Keratinocyte (primary cell): ENCODE measurements around the gene CREG2. TPM values are rescaled to one million over a fixed set of nuclear protein-coding genes. Genes with fewer than 3 reads are reported as not detected.

ENCODE experiments used
- DNase-seq: peaks from one replicate; pipeline ENCODE4 v3.0.0-alpha.2; 2011; ENCODE audit warnings: low read depth, missing footprints, low spot score
- FAIRE-seq: peaks from 2 replicates; lab custom pipeline; 2011; peaks lifted over from hg19 to GRCh38; lab: Jason Lieb, UNC
- H2AFZ ChIP-seq: 2 replicates; pipeline ENCODE4 v1.6.0; 2012; ENCODE audit warnings: low read length, control low read depth, inconsistent platforms; ENCODE audit not compliant: control insufficient read depth
- H3K27ac ChIP-seq: 2 replicates; pipeline ENCODE4 v1.5.1; 2011; ENCODE audit warnings: low read length; ENCODE audit not compliant: control insufficient read depth, insufficient read depth
- H3K27me3 ChIP-seq: 3 replicates; pipeline ENCODE4 v1.6.0; 2011; ENCODE audit warnings: low read length; ENCODE audit not compliant: control insufficient read depth, insufficient read depth; ENCODE audit errors: extremely low read depth
- H3K36me3 ChIP-seq, 2 experiments: 2 replicates in 1 of 2; 3 replicates in 1 of 2; pipeline ENCODE4 v1.5.1; 2011; ENCODE audit warnings: low read length in 2 of 2, mild to moderate bottlenecking in 1 of 2; ENCODE audit not compliant: control insufficient read depth in 2 of 2, insufficient read depth in 2 of 2; ENCODE audit errors: extremely low read depth in 1 of 2
- H3K4me1 ChIP-seq: 3 replicates; pipeline ENCODE4 v1.5.1; 2011; ENCODE audit warnings: low read length; ENCODE audit not compliant: control insufficient read depth, insufficient read depth; ENCODE audit errors: extremely low read depth
- H3K4me2 ChIP-seq: 3 replicates; pipeline ENCODE4 v1.6.0; 2011; ENCODE audit warnings: low read depth, low read length; ENCODE audit not compliant: control insufficient read depth, insufficient read depth; ENCODE audit errors: extremely low read depth
- H3K4me3 ChIP-seq, 3 experiments: fragments of 200-600 bp in 1 of 3; sonication (generic) in 1 of 3; 2 replicates in 2 of 3; 3 replicates in 1 of 3; pipeline ENCODE4 v1.5.1; 2011 to 2016; ENCODE audit warnings: low read length in 3 of 3, mild to moderate bottlenecking in 3 of 3, control low read depth in 2 of 3, inconsistent platforms in 1 of 3, low read depth in 1 of 3, mixed read lengths in 1 of 3, mixed run types in 1 of 3, moderate library complexity in 1 of 3; ENCODE audit not compliant: control insufficient read depth in 2 of 3, insufficient read depth in 2 of 3; ENCODE audit errors: extremely low read depth in 1 of 3
- H3K79me2 ChIP-seq: 2 replicates; pipeline ENCODE4 v1.6.0; 2012; ENCODE audit warnings: low read length; ENCODE audit not compliant: control insufficient read depth, insufficient read depth
- H3K9ac ChIP-seq: 3 replicates; pipeline ENCODE4 v1.6.0; 2011; ENCODE audit warnings: low read length; ENCODE audit not compliant: control insufficient read depth, insufficient read depth; ENCODE audit errors: extremely low read depth
- H3K9me1 ChIP-seq: 3 replicates; pipeline ENCODE4 v1.6.0; 2011; ENCODE audit warnings: low read length; ENCODE audit not compliant: control insufficient read depth, insufficient read depth; ENCODE audit errors: extremely low read depth
- H3K9me3 ChIP-seq: 2 replicates; pipeline ENCODE4 v1.5.1; 2012; ENCODE audit warnings: low read depth, low read length; ENCODE audit not compliant: control insufficient read depth
- H4K20me1 ChIP-seq: 3 replicates; pipeline ENCODE4 v1.6.0; 2011; ENCODE audit warnings: low read length; ENCODE audit not compliant: control insufficient read depth, insufficient read depth; ENCODE audit errors: extremely low read depth
- EZH2 ChIP-seq: IDR thresholded peaks from one replicate; pipeline ENCODE4 v1.6.1; 2012; ENCODE audit warnings: inconsistent platforms, mild to moderate bottlenecking, low read length, moderate library complexity
- dilution Hi-C: fragments of 300-500 bp; cut with MboI; formaldehyde crosslinking; loops from one replicate; pipeline ENCODE4 v1.7.0; 2020; ENCODE audit warnings: low sequenced_read_pairs; ENCODE audit not compliant: extremely low pct_ligation_motif_present
- polyA plus RNA-seq, 5 experiments: library from polyadenylated mRNA; depleted of rRNA in 3 of 5; stranded (reverse) in 3 of 5; stranded (forward) in 1 of 5; unstranded in 1 of 5; fragments of >200 nt; gene quantifications; 1 replicate in 1 of 5; 2 replicates in 3 of 5; 3 replicates in 1 of 5; pipeline versions ENCODE4 v1.2.1 to v1.2.3, GENCODE V29; 2011 to 2012; ENCODE audit warnings: missing spikeins in 2 of 5, low read depth in 1 of 5, low replicate concordance in 1 of 5
- TF ChIP-seq, protein P1 (sequence below), 3 experiments: IDR thresholded peaks in 1 of 3; conservative IDR thresholded peaks in 1 of 3; optimal IDR thresholded peaks in 1 of 3; 2 replicates in 2 of 3; 3 replicates in 1 of 3; pipeline versions ENCODE3 to v1.5.1; 2011; ENCODE audit warnings: low read length in 3 of 3, mild to moderate bottlenecking in 3 of 3, moderate library complexity in 2 of 3, control low read depth in 1 of 3, inconsistent platforms in 1 of 3; ENCODE audit not compliant: insufficient read depth in 2 of 3; ENCODE audit errors: extremely low read depth in 1 of 3

Gene CREG2
- polyA plus RNA-seq, 1 donor (not counting 4 experiments of a cell fraction or from before 2014, with no cell fraction given): 1.7 TPM

- Histone ChIP-seq H3K9me1 (no peaks in the 10 kb centered on the region), H3K9me3 (no peaks in the 10 kb centered on the region), H3K27me3 (no peaks in the 10 kb centered on the region), H3K79me2 (no peaks in the 10 kb centered on the region), H2AFZ (no peak overlapping the region), H4K20me1 (no peaks in the 10 kb centered on the region), H3K4me2 (peak overlapping the region; percentile 75), H3K9ac (peak overlapping the region; percentile 39), H3K27ac (peak overlapping the region; percentile 82), H3K4me3 (no peak overlapping the region), H3K4me1 (peaks cover 35% of the 10 kb centered on the region), H3K36me3 (no peaks in the 10 kb centered on the region)
- TF ChIP-seq EZH2: no peak
- TF ChIP-seq, protein P1, sequence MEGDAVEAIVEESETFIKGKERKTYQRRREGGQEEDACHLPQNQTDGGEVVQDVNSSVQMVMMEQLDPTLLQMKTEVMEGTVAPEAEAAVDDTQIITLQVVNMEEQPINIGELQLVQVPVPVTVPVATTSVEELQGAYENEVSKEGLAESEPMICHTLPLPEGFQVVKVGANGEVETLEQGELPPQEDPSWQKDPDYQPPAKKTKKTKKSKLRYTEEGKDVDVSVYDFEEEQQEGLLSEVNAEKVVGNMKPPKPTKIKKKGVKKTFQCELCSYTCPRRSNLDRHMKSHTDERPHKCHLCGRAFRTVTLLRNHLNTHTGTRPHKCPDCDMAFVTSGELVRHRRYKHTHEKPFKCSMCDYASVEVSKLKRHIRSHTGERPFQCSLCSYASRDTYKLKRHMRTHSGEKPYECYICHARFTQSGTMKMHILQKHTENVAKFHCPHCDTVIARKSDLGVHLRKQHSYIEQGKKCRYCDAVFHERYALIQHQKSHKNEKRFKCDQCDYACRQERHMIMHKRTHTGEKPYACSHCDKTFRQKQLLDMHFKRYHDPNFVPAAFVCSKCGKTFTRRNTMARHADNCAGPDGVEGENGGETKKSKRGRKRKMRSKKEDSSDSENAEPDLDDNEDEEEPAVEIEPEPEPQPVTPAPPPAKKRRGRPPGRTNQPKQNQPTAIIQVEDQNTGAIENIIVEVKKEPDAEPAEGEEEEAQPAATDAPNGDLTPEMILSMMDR (optimal IDR thresholded peaks at IDR 0.05 in 1 of 3, IDR thresholded peaks at IDR 0.05 in 1 of 3, conservative IDR thresholded peaks at IDR 0.05 in 1 of 3; ENCODE audit: extremely low read depth in 1 of 3, insufficient read depth in 2 of 3, low read length in 3 of 3): no peak
- FAIRE-seq (peak; percentile 34), DNase-seq (no peak)
- dilution Hi-C loops: no loop called here
These were observed 58.3 kb downstream of the CREG2 start for GRCh38 chr2:101329026-101329425.

DNA sequence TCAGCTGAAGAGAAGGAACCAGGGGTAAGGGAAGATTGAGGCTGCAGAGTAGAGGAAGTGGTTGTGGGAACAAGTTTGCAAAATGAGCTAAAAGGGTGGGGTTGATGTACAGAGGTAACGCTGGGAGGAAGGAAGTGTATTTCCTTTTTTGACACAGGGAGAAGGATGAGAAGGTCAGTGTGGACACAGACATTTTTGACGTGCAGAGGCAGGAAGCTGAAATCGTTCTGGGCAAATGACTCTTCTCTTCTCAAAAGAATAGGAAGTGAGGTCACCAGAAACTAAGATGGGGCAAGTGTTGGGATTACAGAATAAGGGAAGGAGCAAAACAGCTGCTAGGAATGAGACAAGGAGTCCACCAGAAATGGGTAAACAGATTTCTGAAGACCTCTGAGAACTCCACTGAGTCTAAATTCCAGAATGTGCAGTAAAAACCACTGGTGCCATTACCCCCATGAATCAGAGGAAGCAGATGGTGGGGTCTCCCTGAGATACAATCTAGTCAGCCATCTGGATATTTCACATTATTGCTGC is 58.8 kb downstream of the CREG2 start:
- H3K9me3 ChIP-seq: no peaks in the 10 kb centered on the region
- TF ChIP-seq, protein P1 (optimal IDR thresholded peaks at IDR 0.05 in 1 of 3, IDR thresholded peaks at IDR 0.05 in 1 of 3, conservative IDR thresholded peaks at IDR 0.05 in 1 of 3; ENCODE audit: extremely low read depth in 1 of 3, insufficient read depth in 2 of 3, low read length in 3 of 3): no peak
- no peak for TF ChIP-seq EZH2
- peak overlapping the region; percentile 82 for H3K27ac ChIP-seq
- peaks cover 35% of the 10 kb centered on the region for H3K4me1 ChIP-seq
- no peaks in the 10 kb centered on the region for H3K79me2 ChIP-seq
- DNase-seq (no peak), FAIRE-seq (peak; percentile 95)
- dilution Hi-C loops: no loop called here
- peak overlapping the region in 2 of 3 experiments; percentile 34 to 54 for H3K4me3 ChIP-seq
- H3K9ac ChIP-seq: peak overlapping the region; percentile 60
- no peaks in the 10 kb centered on the region for H3K27me3 ChIP-seq
- H3K9me1 ChIP-seq: no peaks in the 10 kb centered on the region
- H3K4me2 ChIP-seq: peak overlapping the region; percentile 75
- no peaks in the 10 kb centered on the region for H4K20me1 ChIP-seq
- no peaks in the 10 kb centered on the region for H3K36me3 ChIP-seq
- H2AFZ ChIP-seq: no peak overlapping the region
